ENCODE results near the gene PLEKHG3.

Gene PLEKHG3

DNA sequence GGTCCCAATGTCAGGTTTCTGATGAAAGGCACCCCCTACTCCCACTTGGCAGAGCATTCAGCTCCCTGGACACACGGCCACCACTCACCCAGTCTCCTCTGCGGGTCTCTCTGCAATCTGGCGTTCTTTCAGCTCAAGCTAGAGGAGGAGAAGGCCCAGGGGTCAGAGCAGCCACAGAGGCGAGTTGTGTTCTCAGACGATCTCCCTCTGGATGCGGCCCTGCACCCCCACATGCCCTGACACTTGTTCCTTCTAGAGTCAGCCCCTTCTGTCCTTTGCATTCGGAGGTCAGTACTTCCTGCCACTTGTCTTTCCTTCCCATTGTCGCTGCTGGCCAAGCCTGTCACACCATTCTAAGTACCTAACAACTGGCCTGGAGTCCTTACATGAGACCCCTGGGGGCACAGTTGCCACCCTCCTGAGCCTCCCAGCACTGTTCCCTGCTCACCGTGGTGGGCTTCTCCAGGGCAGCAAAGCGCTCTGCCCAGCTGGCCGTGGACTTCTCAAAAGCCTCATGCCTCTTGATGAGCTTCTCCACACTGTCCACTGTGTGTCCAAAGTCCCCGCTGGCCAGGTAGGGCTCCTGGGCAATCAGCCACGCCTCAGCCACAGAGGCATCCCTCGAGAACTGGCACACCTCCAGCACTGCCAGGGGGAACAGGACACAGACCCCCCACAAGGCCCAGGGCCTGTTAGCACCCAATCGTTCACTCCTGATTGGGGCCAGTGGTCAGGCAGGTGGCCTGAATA is 63.2 kb downstream of the PLEKHG3 start:
- no peak for DNase-seq

DNA sequence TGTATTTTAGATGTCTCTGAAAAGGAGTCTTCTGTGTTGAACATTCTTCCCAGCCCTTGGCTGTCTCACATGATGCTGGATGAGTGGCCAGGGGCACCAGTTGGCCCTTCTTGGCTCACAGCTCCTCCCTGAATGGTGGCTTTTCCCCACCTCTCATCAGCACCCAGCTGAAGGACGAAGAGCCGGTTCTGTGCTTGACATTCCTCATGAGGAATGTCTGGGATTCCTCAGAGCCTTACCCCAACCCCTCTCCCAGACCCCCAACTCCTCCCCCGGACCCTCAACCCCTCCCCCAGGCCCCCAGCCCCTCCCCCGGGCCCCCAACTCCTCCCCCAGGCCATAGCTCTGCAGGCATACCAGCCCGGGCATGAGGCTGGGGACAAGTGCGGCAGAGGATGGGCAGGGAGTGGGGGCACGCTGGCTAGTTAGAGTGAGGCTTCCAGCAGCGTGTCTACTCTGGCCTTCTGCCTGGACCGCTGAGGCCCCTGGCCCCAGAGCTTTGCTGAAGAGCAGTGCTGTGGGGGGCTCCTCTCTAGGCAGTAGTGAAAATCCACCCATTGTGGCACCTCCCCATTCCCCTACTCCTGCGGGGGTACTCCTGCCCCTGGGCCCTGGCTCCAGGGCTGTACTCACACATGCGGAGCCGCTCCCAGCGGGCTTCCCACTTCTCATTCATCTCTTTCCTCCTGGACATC is 64.3 kb downstream of the PLEKHG3 start:
- no peak for DNase-seq

DNA sequence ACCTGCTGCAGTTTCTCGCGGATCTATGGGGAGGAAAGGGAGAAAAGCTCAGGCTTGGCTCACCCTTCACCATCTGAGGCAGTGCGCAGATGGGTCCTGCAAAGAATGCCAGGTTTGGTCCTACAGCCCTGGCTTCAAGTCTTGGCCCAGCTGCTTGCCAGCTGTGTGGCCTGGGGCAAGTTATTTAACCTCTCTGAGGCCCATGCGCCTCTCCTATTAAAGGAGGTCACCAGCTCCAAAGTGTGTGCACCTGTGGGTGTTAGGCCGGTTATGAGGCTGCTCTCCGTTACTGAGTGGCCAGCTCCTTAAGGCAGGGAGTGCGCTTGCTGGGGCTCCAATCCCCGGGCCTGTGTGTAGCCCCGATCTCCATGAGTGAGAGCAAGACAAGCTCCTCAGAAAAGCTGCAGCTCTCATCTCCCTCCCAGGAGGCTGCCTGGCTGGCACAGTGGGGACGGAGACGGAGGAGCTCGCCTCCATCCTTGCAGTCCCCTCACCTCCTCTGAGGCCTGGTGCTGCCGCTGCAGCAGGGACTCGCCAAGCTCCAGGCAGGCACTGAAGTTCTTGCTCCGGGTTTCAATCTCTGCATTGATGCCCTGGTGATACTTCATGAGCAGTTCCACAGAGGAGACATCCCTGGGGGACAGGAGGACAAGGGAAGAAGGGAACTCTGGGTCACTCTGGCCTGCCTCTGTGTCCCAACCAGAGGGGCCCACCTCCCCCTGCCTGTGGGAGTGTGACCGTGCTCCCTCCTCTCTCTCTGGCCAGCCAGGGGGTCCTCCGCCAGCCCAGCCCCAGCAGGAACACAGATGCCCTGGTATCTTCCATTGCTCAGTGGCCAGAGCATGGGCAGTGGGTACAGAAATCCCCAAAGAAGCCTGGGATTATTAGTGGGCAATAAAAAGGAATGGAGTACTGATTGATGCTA is 65.1 kb downstream of the PLEKHG3 start:
- DNase-seq, result no peak

DNA sequence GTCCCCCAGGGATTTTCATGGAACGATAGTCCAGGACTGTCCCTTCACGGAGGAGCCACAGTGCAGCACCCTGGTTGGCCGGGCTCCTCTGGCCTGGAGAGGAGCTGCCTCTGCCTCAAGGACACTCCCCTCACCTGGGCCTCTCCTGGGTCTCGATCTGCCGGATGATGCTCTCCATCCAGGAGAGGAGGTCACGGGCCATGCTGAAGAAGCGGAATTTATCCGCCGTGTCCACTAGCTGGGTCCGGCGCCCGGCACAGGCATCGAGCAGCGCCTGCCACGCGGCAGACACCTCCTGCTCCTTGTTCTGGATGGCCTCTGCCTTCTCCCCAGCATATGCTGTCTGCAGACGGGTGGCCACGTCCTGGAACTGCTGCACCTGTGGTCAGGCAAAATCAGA is 66.5 kb downstream of the PLEKHG3 start:
- no peak for DNase-seq

DNA sequence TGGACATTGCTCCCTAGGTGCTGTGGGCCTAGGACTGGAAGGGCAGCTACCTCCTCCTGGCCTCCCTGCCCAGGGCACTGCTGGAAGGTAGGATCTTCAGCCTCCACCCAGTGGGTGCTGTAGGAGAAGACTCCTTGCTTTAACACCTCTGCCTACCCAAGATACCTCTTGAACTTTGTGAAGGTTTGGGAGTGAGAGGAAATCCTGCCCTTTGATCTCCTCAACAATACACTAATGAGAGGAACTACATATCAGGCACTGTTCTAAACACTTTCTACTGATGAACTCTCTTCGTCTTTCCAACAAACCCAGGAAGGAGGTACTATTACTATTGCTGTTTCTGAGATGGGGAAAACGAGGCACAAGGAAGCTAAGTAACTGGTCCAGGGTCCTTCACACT is 66.9 kb downstream of the PLEKHG3 start:
- DNase-seq, result no peak

DNA sequence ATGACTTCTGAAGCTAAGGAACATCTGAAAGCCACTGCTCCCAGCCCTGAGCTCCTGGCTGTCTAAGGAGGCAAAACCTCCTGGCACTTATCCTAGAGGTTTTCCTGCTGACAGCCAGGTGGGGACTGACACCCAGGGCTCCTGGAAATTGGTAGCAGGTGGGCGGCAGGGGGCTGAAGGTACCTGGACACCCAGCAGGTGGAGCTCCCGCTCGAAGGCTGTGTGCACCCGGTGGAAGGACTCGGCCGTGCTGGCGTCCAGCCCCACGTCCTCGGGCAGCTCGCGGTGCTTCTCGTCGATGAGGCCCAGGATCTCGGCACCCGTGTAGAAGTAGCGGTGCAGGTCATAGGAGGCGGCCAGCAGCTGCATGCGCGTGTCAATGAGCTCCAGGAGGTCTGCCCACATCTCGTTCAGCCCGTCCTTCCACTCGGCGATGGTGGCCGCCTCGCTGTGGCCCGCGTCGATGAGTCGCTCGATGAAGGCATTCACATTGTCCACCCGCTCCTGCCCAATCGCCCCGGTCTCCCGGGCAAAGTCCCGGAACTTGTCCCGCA is 68.2 kb downstream of the PLEKHG3 start:
- no peak for DNase-seq

DNA sequence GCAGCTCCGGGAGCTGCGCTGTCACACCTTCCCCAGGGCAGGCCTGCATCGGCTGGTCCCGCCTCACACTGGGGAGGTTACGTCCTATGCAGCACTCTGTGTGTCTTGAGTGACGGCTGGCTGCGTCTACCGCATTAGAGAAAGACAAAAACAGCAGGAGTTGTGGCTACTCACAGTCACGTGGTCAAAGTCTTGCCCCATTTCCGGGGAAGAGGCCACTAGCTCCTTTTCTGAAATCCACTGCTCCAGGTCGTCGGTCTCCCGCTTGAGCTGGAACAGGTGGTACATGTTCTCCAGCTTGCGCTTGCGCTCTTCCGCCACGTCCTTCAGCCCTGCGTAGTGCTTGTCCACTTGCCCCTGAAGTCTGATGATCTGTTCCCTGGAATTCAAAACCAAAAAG is 68.8 kb downstream of the PLEKHG3 start:
- no peak for DNase-seq

DNA sequence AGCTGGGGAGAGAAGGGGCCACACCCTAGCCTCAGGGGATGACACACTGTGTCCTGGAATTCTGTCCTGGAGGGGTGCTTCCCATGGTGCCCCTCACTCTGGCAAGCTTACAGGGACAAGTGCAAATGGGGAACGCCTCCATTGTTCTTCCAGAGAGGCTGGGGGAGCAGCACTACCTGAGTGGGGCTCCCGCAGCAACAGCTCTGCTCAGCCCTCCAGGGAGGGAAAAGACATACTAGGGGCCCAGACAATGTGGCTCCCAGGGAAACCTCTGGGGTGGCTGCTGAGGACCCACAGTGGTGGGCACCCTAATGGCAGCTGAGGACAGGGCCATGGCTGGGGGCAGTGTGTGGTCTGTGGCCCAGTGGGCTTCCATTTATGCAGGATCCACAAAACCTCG is 69.4 kb downstream of the PLEKHG3 start:
- DNase-seq, result no peak

DNA sequence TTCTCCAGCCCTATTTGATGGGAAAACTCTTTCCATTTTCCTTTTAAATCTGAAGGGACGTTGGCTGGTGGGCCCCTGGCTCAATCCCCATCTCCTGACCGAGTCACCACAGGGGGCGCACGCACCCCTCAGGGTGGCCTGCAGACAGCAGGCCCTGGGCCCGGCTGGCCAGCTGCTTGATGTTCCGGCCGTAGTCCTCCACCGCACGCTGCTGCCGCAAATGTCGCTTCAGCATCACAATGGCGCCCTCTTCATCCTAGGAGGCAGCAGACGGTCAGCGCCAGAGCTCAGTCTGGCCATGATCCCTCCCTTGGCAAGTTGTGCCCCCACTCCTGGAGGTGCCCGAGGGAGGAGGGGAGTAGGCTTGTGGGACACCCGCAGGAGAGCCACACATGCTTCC is 70.0 kb downstream of the PLEKHG3 start:
- DNase-seq, result no peak

DNA sequence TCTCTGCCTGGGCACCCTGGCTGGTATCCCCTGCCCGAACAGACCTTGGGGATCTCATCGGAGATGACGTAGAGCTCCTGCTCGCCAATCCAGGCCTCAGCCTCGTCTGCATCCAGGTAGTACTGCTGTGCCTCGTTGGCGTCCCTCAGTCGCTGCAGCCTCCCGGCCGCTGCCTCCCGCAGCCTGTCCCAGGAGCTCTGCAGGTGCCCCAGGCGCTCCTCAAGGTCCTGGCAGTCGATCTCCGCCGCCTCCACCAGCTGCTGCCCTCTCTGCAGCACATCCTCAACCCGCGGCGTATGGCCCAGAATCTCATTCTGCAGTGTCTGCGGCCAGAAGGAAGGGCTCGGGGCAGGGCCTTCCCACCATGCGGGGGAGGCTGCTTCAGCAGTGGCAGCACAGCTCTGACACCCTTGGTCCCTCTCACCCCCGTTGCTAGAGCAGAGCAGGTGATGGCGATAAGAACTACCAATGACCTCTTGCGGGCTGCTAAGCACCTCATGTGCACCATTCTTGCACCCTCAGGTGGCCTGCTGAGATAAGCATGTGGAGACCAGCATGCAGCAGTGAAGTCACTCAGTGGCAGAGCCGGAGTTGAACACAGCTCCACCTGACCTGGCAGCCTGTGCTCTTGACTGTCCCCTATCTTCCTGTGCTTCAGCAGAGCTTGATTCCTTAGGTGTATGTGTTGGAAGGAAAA is 71.0 kb downstream of the PLEKHG3 start:
- no peak for DNase-seq

DNA sequence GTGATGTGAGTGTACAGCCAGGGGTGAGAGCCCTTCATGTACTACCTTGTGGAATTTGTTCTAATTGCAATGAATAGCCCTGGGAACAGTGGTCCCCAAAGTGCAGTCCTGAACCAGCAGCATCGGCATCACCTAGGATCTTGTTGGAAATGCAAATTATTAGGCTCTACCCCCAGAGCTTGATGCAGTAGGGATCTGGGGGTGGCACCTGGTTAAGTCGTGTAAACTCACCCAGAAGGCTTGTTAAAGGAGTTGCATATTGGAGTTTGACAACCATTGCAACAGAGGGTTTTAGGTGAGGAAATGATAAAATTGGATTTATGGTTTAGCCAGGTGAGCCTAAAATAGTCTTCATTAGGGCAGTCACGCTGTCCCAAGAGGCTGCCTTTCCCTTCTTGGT is 73.2 kb downstream of the PLEKHG3 start:
- no peak for DNase-seq

DNA sequence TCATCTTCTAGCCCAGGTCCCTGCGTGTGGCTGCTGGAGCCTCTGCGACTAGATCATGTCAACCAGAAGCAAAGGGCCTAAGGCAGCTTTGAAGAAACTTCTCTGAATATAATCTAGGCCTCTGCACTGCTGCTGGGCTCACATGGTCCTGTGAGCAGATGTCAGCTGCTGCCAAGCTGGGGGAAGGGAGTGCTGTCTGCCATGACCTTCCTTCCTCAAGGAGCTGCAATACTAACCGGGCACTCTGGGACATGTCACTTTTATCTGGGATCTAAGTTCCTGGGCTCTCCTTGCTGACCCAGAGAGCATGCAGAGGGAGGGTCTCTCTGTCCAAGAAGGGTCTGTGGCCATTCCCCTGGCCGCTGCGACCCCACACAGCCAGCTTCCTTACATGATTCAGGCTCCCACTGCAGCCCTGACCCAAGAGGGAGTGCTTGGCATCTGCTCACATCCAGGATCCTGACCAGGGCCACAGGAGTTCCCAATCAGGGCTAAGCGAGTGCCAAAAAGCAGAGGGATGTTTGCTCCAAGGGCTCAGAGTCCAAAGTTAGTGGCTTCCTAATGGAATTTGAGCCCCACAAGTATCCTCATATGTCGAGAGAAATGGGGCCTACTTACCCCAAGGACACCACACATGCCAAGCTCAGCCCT is 74.0 kb downstream of the PLEKHG3 start:
- DNase-seq, result no peak

DNA sequence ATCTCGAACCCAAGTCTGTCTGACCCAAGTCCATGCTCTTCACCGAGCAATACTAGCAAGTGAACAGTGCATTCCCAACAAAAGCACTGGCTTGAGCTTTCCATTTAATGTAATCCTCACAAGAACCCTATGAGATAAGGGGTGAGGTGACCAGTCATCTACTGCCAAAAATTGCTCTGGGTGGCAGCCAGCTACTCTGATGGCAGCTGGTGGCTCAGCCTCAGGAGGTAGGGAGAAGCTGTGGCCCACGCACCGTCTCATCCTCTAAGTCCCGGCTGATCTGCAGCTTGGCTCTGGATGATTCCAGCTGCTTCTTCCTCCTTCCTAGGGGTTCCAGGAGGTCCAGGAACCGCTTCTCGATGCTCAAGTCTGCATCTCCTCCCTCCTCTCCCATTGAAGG is 75.2 kb downstream of the PLEKHG3 start:
- DNase-seq, result no peak

DNA sequence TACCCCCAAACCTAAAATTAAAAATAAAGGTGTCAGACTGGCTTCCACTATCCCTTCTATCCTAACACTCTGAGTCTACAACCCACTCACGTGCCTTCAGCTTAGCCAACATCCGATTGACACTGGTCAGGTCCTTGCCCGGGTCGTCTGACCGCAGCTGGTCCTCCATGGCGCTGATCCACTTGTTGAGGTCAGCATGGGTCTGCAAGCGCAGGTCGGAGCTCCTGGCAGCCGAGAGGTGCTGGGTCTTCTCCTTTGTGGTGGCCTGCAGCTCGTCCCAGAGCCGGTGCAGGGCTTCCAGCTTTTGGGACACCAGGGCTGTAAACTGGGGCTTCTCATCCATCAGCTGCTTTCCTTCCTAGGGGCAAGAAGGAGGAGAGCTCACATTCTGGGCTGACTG is 78.0 kb downstream of the PLEKHG3 start:
- DNase-seq, result no peak

DNA sequence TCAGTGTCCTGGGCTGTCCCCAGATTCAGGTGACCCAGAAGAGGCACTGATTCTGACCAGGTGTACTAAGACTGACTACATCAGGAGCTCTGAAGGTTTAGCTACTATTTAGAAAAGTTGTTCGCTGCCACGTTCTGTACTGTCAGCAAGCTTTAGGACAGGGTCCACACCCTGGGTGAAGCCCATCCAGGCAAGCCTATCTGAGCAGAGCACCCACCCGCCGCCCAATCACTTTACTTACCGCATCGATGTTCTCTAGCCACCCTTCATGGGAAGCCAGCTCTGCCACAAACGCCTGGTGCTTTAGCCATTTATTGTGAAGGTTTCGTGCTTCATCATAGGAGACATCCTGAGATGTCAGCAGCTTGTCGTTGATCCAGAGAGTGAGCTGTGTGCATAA is 79.8 kb downstream of the PLEKHG3 start:
- no peak for DNase-seq

DNA sequence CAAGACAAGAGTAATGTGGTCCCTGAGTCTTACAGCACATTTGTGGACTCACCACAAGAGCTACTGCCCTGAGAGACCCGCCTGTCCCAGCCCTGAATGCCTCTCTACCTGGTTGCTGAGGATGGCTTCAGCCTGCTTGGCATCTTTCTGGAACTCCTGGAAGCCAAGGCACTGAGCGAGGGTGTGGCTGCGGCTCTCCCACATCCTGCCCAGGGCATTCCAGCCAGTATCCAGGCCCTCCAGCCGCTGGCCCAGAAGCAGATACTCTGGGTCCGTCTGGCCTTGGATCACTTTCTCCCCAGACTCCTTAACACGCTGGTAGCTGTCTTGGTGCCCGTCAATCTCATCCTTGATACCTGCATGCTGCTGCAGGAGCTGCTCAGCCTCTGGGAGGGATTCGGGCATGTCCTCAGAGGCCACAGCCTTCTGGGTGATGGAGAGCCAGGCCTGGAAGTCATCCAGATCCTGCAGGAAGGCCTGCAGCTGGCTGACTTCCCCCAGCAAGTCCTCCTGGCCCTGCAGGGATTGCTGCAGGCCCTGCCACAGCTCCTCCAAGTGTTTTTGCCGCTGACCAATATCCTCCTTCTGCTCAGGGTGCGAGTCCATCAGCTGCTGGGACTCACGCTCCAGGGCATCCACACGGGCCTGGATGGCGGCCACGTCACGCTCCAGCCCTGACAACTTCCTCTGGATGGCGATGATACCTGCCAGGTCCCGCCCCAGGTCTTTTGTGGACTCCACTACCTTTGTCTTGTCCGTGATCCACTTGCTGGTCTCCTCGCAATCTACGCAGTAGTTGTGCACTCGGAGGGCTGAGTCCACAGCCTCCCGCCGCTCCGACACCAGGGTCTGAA is 82.3 kb downstream of the PLEKHG3 start:
- DNase-seq, result no peak

DNA sequence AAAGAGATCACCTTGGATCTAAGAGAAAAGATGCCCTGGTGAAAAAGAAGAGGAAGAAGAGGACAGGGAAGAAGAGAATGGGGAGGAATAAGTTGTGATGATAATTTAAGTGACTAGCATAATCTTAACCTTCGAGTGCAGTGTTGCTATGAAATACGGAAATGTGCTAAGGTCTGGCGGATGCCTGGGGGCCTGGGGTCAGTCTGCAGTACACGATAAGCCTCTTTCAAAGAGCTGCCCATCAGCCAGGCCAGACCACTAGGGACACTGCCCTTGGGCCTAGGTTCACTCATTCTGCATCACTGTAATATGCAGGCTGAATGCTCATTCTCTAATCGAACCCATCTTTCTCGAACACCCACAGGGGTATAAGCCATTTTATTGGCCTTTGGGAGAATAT is 83.4 kb downstream of the PLEKHG3 start:
- DNase-seq, result no peak

DNA sequence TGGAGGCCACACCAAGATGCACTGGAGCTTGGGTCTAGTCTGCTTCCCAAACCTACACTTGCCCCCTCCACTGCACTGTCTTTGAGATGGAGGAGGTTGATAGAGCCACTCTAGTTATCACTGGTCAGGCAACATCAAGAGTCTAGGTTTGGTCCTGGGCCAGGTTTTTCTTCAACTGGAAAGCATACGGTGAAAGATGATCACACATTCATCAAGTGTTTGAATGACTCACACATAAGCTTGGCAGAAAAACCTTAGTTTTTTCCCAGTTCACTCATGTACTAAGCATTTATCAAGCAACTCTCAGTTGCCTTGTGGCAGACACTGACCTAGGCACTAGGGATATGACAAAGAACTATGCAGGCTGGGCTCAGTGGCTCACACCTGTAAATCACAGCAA is 84.5 kb downstream of the PLEKHG3 start:
- DNase-seq, result no peak

DNA sequence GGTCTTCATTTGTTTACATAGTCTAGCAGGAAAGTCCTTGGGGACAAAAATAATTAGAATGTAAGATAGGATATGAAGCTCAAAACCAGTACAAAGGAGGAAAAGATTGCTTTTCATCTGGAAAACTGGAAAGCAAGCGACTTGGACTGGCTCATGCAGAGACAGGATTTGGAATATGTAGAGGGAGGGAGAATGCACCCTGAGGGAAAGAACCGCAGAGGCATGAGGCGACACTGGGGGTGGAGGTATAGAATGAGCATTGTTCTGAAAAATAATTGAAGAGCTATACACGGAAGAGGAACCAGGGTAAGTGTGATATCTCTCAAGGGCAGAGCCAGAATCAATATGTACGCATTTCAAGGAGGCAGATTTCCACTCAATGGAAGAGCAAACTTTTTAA is 85.5 kb downstream of the PLEKHG3 start:
- no peak for DNase-seq

DNA sequence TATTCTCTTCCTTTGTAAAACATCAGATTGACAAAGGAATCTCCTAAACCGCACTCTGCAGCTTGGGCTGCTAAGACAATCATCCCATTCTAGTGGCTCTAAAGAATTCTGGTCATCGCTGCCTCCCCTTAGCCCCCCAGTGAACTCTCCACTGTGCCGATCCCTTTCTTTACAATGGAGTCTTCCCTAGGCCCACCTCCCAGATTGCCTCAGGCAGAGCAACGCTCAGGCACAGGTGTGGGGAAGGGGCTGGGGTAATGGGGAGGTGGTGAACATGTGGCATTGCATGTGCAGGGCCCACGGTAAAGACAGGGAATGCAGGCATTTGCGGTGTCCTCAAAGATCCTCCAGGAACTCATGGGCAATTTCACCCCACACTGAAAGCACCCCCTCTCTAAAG is 86.3 kb downstream of the PLEKHG3 start:
- DNase-seq, result no peak

DNA sequence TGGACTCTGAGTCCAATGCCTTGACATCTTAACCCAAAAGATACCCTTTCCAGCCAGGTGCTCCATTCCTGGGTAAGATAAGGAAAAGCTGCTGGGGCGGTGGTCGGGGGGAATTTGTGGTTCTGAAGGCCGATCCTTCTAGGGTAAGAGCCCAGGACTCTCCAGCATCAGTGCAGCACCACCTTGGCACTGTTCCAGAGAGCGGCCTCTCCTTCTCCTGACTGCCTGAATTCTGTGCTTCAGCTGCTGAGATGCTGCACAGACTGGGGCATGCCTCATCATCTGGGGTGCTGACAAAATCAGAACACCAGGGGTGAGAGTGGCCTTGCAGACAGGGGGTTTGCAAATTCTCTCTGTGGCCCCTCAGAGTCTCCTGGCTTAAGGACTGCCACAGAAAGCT is 88.0 kb downstream of the PLEKHG3 start:
- DNase-seq, result no peak

Measured in bone marrow (tissue), 2 donors.